GM21825 (cell line): ENCODE data around the gene TAS1R1.
A peak's percentile ranks its signal among the peaks of the same experiment; 100 is the strongest.

Experiments used
- ATAC-seq: cut with Tn5 transposase; IDR thresholded peaks from one replicate; pipeline ENCODE4 v1.9.1; 2021; ENCODE audit warnings: mild to moderate bottlenecking, moderate library complexity; ENCODE audit not compliant: unreplicated experiment

TAS1R1 gene

DNA sequence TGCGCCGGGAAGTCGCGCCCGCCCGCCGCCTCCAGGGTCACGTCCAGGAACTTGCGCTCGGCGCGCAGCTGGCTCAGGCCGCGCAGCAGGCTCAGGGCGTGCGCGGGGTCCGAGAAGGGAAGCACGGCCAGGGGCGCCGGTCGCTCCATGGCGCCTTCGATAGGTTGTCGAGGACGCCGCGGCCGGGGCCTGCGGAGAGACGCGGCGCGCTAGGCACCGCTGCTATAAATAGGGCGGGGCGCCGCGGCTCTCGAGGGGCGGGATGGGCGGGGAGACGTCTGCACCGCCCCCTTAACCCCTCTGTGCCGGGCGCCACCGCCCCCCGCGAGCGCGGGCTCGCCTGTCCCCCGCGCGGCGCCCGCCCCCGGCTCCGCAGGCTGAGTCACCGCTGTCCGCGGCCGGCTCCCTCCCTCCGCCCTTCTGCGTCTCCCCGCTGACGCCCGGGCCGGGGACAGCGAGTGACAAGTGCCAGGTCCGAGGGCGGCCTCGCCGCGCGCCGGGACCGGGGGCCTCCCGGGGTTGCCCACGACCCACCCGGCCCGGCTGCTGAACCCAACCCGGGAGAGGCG is 47.6 kb downstream of the TAS1R1 start, which contains the start of gene KLHL21:
Gene KLHL21 (minus strand): TSS at position 201 of the 569 bp plus-strand sequence. CDS start 52 bp downstream, at position 149.
- peak; percentile 44 for ATAC-seq

- peak; percentile 16 for ATAC-seq
Observed at GRCh38 chr1:6603238-6603914, 48.3 kb downstream of the TAS1R1 start.

GRCh38 chr1:6603915-6604558 is 48.9 kb downstream of the TAS1R1 start:
- no peak for ATAC-seq

DNA sequence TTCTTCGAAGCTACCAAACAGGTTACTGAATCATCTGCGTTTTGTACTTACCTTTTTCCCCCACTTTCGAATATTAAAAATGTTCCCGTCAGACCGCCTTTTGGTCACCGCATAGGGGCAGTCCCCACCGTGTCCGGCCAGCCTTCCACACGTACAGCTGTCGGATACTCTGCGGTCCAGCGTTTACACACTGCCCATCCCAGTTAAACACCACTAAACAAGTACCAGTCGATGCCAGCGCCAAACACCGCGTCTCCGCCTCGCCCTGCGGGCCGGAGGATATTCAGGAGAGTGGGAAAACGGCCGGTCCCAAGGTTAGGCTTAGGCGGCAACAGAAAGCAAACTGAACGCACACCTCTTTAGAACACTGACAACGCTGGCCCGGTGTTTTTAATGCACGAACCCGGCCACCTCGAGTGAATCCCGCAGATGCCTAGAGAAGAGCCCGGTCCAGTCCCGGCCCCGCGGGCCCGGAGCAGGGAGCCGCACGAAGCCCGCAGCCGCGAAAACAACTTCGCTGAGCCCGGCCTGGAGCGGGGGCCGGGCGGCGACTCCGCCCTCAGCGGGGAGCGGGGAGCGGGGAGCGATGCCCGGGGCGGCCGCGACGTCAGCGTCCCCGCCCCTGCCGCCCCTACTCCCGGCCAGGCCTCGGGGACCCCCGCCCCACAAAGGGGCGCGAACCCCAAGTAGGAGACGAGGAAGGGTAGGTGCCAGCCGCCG is 57.7 kb downstream of the TAS1R1 start:
- peak; percentile 12 for ATAC-seq

DNA sequence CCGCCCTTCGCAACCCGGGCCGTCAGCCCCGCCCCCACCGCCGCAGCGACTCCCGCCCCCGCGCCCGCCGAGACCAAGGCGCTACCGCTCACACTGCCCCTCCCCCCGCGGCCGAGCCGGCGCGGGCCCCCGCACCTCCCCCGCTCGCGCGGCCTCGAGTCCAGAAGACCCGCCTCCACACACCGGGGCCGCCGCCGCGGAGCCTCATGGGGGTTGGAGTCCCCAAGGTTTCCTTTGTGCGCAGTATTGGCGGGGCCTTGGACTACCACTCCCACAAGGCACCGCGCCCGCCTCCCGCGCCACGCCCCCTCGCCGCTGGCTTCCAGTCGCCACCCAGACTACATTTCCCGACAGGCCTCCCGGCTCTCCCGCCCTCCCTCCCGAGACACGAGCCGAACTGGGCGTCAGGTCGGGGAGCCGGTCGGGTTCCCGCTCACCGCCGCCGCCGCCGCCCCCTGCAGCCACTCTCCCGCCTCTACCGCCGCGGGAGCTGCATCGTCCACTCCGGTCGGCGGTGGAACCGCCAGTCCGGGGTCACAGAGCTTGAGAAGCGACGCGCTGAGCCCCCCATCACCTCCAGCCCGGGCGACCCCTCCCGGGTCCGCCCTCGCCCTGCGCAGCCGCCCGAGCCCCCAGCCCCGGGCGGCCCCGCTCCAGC is 58.4 kb downstream of the TAS1R1 start, which contains the start of gene PHF13:
Gene PHF13 (plus strand): TSS at position 371 of the 658 bp plus-strand sequence. CDS start 336 bp downstream, outside the sequence.
- peak; percentile 87 for ATAC-seq

DNA sequence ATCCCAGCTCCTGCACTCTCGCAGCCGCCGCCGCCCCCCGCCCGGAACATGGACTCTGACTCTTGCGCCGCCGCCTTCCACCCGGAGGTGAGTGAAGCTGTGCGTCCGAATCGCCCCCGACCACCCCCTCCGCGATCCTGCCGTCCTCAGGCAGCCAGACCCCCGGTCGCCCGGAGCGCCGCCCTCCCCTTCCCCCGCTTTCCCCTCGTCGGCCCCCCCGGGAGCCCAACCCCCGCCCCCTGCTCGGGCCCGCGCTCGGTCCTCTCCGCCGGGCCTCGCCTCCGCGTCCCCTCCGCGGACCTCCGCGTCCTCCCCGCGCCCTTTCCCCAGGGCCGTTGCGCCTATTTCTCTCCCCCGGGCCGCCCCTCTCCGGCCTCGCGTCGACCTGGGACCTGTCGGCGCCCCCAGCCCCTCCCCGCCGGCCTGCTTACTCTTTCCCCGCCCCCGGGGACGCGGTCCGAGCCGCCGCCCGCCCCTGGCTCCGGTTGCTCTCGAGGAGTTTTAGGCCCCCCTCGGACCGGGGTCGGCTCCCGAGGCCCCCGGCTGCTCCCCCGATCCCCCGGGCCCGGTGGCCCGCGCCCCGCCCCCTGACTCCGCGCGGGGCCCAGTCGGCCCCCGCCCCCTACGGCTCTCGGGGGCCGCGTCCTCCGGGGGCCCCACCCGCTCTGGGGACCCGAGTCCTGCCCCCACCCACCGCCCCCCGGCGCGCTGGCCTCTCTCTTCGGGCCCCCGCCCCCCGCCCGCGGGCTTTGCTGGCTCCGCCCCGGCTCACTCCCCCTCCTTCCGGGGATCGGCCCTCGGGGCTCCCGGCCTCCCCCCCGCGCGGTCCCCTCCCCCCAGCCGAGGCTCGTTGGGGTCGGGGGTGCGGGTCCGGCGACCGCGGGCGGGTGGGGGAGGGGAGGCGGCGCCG is 59.2 kb downstream of the TAS1R1 start:
- ATAC-seq: no peak

DNA sequence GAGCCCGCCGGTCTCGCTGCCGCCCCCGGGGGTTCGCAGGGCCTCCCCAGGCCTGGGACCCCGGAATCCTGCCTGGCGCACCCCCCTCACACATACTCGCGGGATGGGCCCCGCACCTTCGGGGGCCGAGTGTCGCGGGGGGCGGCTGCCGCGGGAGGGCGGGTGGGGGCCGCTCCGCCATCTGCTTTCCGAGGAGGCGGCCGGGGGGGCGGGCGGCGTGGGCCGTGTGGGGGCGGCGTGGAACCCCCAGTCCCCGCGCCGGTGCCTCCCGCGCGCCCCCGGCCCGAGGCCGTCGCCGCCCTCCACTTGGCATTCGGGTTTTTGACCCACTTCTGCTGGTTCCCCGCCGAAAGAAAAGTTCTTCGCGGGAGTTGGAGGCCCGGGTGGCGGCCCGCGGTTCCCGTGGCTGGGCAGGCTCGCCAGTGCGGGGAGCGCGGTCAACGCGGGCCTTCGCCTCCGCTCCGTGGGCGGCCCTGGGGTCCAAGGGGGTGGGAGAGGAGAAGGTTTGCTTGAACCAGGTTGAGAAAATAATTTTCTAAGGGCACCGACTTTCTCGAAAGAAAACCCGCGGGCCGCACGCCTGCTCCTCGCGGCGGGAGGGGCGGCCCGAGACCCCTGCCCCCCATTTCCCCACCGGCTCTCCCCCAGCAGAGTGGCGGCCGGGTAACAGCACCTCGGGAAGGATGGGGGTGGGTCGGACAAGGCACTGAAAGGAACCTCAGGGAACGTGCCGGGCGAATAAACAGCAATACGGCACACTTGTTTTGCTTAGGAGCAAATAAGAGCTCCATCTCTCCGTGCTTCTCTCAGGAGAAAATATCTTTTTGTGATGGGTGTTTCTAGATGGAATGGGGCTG is 60.0 kb downstream of the TAS1R1 start:
- ATAC-seq: no peak

DNA sequence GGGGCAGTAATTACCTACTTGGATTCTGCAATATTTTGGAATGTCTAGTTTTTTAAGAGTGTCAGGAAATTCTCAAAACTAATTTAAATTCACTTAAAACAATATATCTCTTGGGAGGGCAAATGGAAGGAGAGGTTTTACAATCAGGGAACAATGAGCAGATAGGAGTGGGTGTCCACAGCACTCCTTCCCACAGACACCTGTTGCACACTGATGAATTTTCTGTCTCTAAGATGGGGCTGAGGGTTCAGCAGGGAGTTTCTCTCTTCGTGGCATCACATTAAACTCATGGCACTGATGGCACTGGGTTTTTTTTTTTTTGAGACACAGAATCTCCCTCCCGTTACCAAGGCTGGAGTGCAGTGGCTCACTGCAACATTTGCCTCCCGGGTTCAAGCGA is 63.9 kb downstream of the TAS1R1 start:
- ATAC-seq: no peak

GRCh38 chr1:6621429-6622391 is 66.6 kb downstream of the TAS1R1 start:
- ATAC-seq: no peak

- no peak for ATAC-seq
Observed at GRCh38 chr1:6622396-6623152, 67.5 kb downstream of the TAS1R1 start.

DNA sequence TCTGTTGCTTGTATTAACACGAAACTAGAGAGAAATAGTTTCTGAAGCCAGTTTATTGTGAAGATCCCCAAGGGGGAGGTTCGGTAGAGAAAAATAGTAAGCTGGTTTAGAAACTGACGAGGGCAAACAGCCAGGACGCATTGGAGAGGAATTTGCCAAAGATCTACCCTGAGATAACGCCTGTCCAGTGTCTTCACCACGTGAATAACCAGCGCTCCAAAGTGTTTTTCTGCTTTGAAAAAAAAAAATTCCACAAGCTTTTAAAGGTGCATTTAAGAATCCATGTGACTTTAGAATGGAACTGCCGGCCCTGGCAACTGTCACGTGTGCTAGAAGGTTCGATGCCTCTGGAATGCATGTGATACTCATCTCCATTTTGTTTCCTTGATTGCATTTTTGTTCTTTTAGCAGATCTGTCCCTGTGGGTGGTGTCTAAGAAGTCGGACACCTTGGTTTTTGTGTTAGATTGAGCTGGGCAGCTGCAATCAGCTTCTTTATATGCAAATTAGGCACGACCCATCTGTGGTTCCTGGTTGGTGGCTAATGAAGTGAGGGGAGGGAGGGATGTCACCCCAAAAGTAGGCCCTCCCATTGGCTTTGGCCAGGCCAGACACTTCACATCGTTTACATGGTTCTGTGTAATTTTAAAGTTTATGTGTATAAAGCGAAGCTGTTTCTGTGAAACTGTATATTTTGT is 68.3 kb downstream of the TAS1R1 start:
- ATAC-seq: no peak

GRCh38 chr1:6624710-6625583 is 69.8 kb downstream of the TAS1R1 start, which contains the start of gene THAP3:
TSS of gene THAP3 (plus strand) at chr1:6624868. CDS start at chr1:6625219, 351 bp downstream.
- peak; percentile 81 for ATAC-seq

- peak; percentile 20 for ATAC-seq
Observed at GRCh38 chr1:6625584-6626149, 70.6 kb downstream of the TAS1R1 start.

DNA sequence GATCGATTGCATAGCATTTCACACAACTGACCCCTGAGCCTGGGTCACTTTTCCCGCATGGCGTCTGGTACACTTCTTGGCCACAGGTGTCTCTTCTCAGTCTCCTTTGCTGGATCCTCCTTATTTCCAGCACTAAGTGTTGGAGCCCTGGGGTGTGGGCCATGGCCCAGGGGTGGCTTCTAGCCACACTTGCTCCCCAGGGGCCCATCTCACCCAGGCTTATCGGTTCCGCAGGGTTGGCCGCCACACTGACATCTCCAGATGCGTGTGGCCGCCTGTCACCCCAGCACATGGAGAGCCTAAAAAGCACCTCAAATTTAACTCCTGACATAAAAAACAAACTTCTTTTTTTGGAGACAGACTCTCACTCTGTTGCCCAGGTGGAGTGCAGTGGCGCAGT is 71.9 kb downstream of the TAS1R1 start:
- ATAC-seq: no peak
